D721Med (cell line): Measurements from ENCODE around the gene FBXO24.

Experiments
- DNase-seq: peaks from one replicate; pipeline ENCODE4 v3.0.0; 2011; ENCODE audit warnings: low spot score; ENCODE audit not compliant: insufficient read length
- FAIRE-seq: peaks from 2 replicates; lab custom pipeline; 2011; peaks lifted over from hg19 to GRCh38; lab: Jason Lieb, UNC
- TF ChIP-seq, protein P1 (sequence below): IDR thresholded peaks from 2 replicates; pipeline ENCODE4 v1.5.1; 2012; ENCODE audit warnings: mild to moderate bottlenecking, control low read depth; ENCODE audit not compliant: insufficient read depth; ENCODE audit errors: missing control alignments

Gene FBXO24

DNA sequence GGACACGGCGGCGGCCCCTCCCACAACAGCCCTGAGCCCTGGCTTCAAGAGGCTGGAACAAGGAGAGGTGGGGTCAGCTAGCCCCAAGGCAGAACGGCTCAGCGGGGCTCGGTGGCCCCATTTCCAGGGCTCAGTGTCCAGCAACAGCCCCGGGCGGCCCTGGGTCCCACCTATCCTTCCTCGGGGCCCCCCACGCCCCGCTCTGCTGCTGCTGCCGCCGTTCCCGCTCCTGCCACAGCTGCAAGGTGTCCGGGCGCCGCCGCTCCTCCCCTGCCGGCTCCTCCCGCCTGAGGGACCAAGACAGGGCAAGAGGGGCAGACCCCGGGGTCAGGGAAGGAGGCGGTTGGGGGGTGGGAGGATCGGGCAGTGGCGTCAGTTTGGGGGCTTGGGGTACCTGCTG is 9.0 kb upstream of the FBXO24 start:
- FAIRE-seq (no peak), DNase-seq (no peak)
- TF ChIP-seq, protein P1, sequence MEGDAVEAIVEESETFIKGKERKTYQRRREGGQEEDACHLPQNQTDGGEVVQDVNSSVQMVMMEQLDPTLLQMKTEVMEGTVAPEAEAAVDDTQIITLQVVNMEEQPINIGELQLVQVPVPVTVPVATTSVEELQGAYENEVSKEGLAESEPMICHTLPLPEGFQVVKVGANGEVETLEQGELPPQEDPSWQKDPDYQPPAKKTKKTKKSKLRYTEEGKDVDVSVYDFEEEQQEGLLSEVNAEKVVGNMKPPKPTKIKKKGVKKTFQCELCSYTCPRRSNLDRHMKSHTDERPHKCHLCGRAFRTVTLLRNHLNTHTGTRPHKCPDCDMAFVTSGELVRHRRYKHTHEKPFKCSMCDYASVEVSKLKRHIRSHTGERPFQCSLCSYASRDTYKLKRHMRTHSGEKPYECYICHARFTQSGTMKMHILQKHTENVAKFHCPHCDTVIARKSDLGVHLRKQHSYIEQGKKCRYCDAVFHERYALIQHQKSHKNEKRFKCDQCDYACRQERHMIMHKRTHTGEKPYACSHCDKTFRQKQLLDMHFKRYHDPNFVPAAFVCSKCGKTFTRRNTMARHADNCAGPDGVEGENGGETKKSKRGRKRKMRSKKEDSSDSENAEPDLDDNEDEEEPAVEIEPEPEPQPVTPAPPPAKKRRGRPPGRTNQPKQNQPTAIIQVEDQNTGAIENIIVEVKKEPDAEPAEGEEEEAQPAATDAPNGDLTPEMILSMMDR: no peak

DNA sequence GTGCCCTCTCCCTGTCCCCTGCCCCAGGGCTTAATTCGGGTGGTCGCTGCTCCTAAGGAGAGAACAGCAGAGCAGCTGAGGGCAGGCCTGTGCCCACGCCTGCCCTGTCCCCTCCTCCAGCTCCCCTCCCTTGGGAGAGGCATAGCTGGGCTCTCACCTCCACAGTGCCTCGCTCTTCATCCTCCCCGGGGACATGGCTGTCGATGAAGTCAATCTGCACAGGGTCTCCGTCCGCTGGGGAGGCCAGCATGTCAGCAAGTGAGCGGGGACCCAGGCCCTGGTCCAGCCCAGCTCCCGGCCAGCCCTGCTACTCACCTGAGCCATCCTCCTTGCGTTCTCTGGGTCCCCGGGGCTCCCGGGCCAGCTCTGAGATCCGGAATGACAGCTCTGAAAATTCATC is 8.6 kb upstream of the FBXO24 start:
- no peak for DNase-seq
- TF ChIP-seq, protein P1: no peak
- no peak for FAIRE-seq

GRCh38 chr7:100578246-100579183 is 7.6 kb upstream of the FBXO24 start:
- FAIRE-seq: no peak
- DNase-seq: no peak

GRCh38 chr7:100580466-100581283 is 5.5 kb upstream of the FBXO24 start:
- DNase-seq (no peak), FAIRE-seq (peak; percentile 58)
- TF ChIP-seq, protein P1: no peak

More at GRCh38 chr7:100578246-100579183, 7.6 kb upstream of the FBXO24 start:
- TF ChIP-seq, protein P1: no peak

GRCh38 chr7:100582041-100582579 is 4.0 kb upstream of the FBXO24 start:
- TF ChIP-seq, protein P1: no peak
- DNase-seq: no peak

DNA sequence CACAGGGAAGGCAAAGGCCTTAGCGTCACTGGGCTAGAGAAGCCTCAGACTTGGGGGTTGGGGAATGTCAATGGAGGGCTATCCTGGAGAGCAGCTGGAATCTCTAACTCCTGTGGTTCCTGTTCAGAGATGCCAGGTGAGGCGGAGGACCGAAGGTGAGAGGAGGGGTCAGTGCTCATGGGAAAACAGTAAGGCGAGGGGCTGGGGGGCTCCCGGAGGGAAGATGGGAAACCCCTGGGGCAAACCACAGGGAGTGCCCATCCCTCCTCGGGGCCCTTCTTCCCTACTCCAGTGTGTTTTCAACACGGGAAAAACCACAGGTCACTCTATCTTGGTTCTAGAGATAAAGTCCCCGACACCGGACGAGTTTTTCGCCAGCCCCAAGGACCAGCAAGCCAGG is 3.5 kb upstream of the FBXO24 start:
- FAIRE-seq (no peak), DNase-seq (no peak)
- TF ChIP-seq, protein P1: no peak

More at GRCh38 chr7:100582041-100582579, 4.0 kb upstream of the FBXO24 start:
- FAIRE-seq: no peak
